Left colon (tissue), 2 donors: Measurements from ENCODE around the gene SPAG4. TPM values are rescaled to one million over a fixed set of nuclear protein-coding genes. Genes with fewer than 3 reads are reported as not detected.

ENCODE experiments used
- ATAC-seq: fragments of 200-7000 bp; cut with Tn5 transposase; one replicate; pipeline ENCODE4 v1.9.1; 2020; ENCODE audit warnings: mild to moderate bottlenecking, moderate library complexity
- DNase-seq, 2 donors: peaks; one replicate each; pipeline ENCODE4 v3.0.0-alpha.2; 2020
- intact Hi-C, 2 donors: fragments of 100-400 bp; cut with DNase I in 1 of 2; cut with micrococcal nuclease in 1 of 2; formaldehyde crosslinking; loops; one replicate each; pipeline versions ENCODE4 v1.11.2 to v1.14.0; 2022; cut with DNase I, micrococcal nuclease
- total RNA-seq, 2 donors: library from RNA; stranded (reverse); fragmentation: NEBNext Ultra II Directional; extraction: Animal tissue kit (Norgen Biotek cat#: 25700); gene quantifications; one replicate each; pipeline ENCODE4 v1.2.1, GENCODE V29; 2021
- donor health status: DM: no; HTN: no; CAD: no.
- donor health status: DM: yes; HTN: yes; CAD: no.

SPAG4 gene
- total RNA-seq, 2 donors from 2014 or later = 3.2 to 5.8 TPM

DNA sequence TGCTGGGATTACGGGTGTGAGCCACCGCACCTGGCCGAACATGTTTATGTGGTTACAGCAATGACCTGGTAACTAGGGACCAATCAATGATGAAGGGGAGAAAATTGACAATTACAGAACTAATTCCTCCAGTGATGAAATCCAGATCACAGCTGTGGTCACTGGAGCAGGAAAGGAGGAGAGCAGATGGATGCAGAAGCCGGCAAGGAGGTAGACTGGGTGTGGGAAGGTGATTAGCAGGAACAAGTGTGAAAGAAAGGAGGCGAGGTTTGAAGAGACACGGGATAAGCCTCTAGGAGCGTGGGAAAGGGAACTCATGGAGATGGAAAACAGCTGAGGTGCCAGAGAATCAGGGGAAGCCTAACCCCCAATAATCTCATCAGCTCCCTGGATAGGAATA, 17.2 kb upstream of the SPAG4 start:
- DNase-seq (no peak), ATAC-seq (peak; percentile 2)
- intact Hi-C loops = no loop called here

- peak in 1 of 2 donors; percentile 50 for DNase-seq
- ATAC-seq = peak; percentile 70
- intact Hi-C loops = no loop called here
Observed at GRCh38 chr20:35598899-35599775, 16.5 kb upstream of the SPAG4 start.

DNA sequence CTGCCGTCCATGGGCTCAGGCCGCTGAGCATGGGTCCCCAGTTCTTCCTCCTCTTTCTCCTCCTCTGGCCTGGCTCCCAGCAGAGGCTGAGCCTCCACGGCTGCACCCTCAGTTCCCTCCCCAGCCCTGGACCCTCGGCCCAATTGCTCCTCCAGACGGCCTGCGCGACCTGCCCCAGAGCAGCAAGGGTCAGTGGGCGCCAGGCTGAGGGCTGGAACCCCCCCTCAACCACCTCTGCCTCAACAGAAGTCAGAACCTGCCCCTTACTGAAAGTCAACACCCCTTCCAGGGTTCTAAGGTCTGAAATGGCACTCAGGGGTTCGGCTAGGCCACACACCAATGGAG, 15.9 kb upstream of the SPAG4 start:
- intact Hi-C loops = no loop called here
- ATAC-seq (no peak), DNase-seq (no peak)

DNA sequence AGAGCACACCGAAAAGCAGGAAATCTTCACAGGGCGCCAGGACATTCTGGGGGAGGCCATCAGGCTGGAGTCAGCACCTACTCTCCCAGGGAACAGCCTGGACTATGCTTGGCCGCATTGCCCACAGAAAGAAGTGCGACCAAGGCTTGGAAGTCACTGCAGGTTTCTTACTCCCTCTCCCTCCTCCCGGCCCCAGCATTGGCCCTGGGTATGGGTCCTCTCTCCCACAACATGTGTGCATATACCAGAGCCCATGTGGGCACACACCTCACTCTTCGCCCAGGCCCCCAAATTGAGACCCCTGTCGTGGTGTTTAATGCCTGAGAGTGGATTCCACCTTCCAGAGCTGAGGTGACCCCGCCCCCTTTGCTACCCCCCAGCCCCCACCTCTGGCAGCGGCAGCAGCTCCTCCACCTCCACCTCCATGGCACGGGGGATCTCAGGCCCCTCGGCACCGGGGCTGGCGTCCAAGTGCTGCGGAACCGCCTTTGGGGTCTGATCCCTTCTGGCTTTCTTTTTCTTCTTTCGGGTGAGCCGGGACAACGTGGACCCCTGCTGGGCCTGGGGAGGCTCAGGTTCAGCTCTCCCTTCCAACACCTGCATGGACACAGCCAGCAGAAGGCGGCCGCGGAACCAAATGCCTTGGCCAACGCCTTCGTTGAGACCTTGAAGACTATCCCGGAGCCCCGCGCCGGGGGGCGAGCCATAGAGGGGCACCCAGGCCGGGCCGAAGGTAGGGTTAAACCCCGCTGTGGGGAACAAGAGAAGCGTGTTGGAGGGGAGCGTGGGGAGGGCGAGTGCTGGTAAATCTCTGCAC, 15.2 kb upstream of the SPAG4 start:
- intact Hi-C loops = no loop called here
- ATAC-seq = no peak
- no peak for DNase-seq

DNA sequence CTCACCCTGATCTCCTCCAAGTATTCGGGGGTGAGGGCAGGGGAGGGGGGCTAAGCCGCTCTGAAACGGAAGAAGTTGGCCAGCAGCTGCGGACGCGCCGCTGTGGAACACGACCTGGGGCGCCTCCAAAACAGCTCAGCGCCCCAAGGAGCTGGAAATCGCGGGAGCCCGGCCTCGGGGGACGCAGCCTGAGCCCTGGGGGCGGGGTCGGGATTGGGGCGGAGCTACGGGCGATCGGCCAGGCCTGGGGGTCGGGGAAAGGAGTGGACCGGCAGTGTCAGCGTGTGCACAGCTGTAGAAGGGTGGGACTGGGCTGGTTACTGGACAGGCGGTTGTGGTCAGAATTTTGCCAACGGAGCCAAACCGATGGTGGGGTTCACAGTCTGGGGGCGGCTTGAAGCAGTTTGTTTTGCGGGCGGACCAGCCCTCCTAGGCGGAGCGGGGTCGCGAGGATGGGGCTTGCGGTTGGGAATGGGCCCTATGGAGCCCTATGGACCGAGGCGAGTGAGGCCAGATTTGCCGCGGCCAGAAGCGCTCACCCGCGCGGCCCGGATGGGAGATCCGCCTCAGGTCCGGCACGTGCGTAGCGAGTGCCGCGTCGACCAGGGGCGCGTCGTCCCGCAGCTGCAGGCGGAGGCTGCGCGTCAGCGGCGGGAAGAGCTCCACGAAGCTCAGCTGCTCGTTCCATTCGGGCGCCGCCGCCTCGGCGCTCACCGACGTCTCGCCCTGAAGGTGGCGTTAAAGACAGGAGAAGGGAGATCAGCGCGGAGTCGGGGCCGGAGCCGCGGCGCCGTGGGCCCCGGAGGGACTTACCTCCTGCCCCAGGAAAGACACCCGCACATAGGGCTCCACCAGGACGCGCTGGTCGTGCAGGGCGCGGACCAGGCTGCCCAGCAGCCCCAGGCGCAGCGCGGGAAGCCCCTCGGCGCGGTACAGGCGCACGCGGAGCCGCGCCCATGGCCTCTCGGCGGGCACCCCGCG, 14.3 kb upstream of the SPAG4 start:
- ATAC-seq (peak; percentile 87), DNase-seq (peak; percentile 75 to 84)
- intact Hi-C loops = no loop called here

DNA sequence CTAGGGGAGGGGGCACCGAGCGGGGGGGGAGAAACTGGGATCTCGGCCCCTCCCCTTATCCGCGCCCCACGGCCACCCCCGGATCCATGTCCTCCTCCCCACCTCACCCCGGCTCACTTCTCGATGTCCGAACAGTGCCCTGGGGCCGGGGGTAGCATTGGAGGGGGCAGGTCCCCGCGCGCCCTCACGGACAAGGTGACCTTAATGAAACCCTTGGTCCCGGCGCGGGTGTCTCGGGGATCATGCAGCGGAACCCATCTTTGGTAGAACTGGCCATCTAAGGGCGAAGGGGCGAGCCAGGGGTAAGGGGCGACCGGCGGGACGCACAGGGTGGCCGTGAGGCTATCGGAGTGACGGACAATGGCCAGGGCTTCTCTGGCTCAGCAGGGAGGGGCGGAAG, 13.6 kb upstream of the SPAG4 start:
- intact Hi-C loops = no loop called here
- ATAC-seq (no peak), DNase-seq (peak in 1 of 2 donors; percentile 22)

DNA sequence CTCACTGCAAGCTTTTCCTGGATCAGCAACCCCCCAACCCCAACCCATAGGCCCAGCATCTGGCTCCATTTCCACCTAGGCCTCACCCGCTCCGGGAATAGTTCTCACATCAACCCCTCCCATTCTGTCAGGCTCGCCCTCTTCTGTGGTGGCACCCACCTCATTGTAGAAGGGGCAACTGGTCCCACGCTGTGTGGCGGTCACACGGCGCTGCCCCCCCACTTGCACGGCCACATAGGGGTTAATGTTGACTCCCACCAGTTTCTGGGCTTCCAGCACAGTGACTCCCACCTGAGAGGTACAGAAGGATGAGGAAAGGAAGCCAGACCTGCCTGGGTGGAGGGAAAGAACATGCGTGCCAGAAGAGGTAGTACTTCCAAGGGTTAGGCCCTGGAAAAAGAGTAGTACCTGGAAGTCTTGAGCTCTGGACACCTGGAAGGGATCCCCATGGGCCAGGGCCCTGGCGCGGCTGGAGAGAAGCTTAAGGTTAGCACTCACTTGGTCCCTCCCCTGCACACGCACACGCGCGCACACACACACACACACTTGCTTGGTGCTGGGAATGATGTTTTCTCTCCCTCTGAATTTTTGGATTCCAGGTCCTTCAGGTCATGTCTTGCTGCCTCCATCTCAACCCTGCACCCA, 12.7 kb upstream of the SPAG4 start:
- intact Hi-C loops = no loop called here
- ATAC-seq (no peak), DNase-seq (peak in 1 of 2 donors; percentile 25)

DNA sequence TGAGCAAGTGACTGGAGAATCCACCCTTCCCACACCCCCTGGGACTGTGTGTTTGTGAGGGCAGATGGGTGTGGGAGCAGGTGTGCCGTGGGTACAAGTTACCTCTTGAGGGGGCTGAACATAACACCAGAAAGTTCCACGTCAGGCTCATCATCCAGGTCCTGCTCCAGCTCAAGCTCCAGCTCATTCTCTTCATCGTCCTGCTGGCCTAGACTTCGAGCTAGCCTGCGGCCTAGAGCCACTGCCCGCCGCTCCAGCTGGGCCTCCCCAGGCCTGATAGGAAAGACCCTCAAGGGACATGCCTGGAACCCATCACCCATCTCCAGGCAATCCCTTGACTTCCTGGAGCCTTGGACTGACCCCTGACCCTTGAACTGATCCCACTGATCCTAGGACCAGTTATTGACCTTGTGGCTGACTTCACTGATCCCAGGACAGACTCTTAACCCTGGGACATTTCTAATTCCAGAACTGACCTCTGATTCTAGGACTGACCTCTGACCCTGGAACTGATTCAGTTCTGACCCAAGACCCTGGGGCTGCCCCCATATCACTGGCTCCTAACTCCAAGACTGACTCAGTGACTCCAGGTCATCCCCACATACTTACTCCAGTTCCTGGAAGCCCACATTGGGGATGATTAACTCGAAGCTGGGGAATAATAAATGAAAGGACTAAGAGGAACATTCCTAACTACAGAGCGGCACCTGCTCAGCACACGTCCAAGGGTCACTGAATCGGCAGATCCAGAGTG, 11.8 kb upstream of the SPAG4 start:
- intact Hi-C loops = no loop called here

GRCh38 chr20:35604449-35604747, 11.2 kb upstream of the SPAG4 start:
- ATAC-seq = peak; percentile 33
- intact Hi-C loops = no loop called here

More for the DNA sequence above, 11.8 kb upstream of the SPAG4 start:
- ATAC-seq (no peak), DNase-seq (peak in 1 of 2 donors; percentile 10)

DNA sequence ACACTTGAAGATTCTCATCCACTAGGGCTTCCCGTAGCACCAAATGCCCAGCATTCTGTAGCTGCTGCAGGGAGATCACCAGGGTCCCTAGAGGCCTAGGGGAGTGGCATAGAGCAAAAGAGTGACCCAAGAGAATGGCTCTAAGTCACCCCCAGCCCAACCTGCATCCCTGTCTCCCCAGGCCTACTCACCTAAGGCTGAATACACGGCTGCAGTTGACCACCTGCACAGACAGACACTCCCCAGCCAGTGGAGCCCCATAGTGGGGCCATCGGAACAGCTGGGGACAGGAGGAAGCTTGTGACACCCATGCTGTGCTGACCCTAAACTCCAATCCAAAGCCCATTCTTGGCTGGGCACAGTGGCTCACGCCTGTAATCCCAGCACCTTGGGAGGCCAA, 9.5 kb upstream of the SPAG4 start:
- DNase-seq = peak in 1 of 2 donors; percentile 16
- ATAC-seq = no peak
- intact Hi-C loops = no loop called here

More at GRCh38 chr20:35604449-35604747, 11.2 kb upstream of the SPAG4 start:
- peak; percentile 28 to 77 for DNase-seq

- peak in 1 of 2 donors; percentile 24 for DNase-seq
- intact Hi-C loops = no loop called here
- ATAC-seq = no peak
Observed at GRCh38 chr20:35607003-35607735, 8.5 kb upstream of the SPAG4 start.

DNA sequence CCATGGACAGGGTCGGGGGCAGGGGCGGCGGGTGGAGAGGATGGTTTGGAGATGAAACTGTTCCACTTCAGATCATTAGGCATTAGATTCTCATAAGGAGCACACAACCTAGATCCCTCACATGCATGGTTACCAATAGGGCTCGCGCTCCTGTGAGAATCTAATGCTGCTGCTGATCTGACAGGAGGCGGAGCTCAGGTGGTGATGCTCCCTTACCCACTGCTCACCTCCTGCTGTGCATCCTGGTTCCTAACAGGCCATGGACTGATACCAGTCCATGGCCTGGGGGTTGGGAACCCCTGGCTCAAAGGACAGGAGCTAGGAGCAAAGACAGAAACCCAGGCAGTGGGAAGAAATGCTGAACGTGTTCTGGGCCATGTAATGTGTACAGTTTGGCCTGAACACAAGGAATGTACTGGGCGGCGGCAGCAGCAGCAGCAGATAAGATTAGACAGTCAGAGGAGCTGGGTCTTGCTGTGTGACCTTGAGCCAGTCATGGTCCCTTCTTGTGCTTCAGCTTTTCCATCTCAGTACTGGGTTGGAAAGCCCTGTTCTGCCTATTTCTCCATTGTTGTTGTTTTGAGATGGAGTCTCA, 4.7 kb upstream of the SPAG4 start:
- no peak for ATAC-seq
- no peak for DNase-seq
- intact Hi-C loops = no loop called here

DNA sequence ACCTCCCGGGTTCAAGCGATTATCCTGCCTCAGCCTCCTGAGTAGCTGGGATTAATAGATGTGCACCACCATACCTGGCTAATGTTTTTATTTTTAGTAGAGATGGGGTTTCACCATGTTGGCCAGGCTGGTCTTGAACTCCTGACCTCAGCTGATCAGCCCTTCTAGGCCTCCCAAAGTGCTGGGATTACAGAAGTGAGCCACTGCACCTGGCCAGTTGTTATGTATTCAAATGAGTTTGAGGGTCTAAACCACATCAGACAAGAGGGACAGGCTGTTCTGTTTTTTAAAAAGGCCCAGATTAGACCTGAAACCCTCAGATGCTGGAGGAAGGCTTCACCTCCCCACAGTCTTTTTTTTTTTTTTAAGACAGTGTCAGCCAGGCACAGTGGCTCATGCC, 4.1 kb upstream of the SPAG4 start:
- intact Hi-C loops = no loop called here
- no peak for ATAC-seq

DNA sequence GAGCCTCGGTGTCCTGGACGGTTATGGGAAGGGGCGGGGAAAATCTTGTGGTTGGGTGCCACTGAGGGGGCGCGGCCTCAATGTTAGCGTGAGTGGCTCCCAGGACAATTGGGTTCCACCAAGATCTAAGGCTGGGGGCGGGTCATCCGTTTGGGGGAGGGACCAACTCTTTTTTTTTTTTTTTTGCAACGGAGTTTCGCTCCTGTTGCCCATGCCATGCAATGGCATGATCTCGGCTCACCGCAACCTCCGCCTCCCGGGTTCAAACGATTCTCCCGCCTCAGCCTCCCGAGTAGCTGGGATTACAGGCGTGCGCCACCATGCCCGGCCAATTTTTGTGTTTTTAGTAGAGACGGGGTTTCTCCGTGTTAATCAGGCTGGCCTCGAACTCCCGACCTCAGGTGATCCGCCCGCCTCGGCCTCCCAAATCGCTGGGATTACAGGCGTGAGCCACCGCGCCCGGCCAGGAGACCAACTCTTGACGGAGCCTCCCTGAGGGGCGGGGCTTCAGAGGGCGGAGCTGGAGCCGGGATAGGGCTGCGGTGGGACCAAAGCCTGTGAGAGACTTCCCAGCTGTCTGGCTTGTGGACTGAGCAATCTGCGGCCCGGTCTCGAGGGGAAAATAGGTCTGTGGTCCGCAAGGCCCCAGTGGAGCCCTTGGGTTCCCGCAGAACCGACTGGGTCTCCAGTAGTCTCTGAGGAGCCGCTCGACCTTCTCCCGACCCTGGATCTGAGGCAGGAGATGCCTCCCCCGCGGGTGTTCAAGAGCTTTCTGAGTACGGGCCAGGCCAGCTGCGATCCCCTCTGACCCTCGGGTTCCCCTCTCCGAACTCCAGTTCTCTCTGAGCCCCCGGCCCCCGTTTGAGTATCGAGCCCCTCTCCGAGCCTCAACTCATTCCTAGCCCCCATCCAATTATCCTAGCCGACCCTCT, 1.1 kb downstream of the SPAG4 start:
- ATAC-seq = peak; percentile 62
- intact Hi-C loops = no loop called here
- peak; percentile 93 to 94 for DNase-seq

More for the DNA sequence above, 4.1 kb upstream of the SPAG4 start:
- no peak for DNase-seq

DNA sequence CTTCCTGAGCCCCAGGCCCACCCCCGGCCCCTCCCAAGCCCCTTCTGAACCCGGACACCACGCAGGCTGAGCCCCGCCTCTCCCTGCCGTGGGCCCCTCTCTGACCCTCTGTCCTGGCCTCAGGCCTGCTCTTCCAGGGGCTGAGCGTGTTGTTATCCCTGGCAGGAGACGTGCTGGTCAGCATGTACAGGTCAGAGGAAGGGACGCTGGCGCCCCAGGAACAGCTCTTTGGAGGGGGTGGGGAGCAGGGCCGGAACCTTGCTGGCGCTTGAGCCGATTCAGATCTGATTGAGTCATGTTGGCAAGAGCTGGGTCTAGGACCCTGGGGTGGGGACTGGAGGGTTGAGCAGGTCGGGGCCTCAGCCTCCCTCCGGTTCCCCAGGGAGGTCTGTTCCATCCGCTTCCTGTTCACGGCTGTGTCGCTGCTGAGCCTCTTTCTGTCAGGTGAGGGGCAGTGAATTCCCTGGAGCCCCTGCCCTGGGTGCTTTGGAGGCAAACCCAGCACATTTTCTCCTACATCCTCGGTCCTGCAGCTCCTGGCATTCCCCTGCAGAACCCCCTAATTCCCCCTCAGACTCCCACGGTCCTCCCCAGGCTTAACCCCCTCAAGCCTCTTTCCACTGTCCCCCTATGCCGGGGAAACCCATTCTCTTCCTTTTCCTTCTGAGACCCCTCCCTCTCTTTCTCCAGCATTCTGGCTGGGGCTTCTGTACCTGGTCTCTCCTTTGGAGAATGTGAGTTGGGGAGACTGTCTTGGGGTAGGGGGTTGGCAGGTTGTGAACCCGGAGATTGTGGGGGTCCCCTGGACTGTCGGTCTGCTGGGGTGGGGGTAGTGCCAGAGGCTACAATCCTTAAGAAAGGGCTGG, 2.0 kb downstream of the SPAG4 start:
- ATAC-seq = no peak
- intact Hi-C loops = no loop called here
- peak; percentile 52 to 62 for DNase-seq
